PC-3 (cell line): ENCODE measurements around the gene CHIT1.

ENCODE experiments used
- CTCF ChIP-seq: fragments of 300-600 bp; sonication (generic); conservative IDR thresholded peaks from 2 replicates; pipeline ENCODE4 v1.5.1; 2017; ENCODE audit warnings: antibody characterized with exemption, low read depth, mild to moderate bottlenecking, low read length
- EZH2 ChIP-seq: fragments of 300-600 bp; sonication (generic); IDR thresholded peaks from one replicate; pipeline ENCODE4 v1.6.1; 2017; ENCODE audit warnings: antibody characterized with exemption, mild to moderate bottlenecking, low read length; ENCODE audit not compliant: unreplicated experiment
- EZH2phosphoT487 ChIP-seq: fragments of 300-600 bp; sonication (generic); IDR thresholded peaks from 2 replicates; pipeline ENCODE4 v1.6.1; 2018; ENCODE audit warnings: mild to moderate bottlenecking, antibody characterized with exemption, low read length, borderline replicate concordance

- no peak for TF ChIP-seq CTCF
- TF ChIP-seq EZH2: no peak
- no peak for TF ChIP-seq EZH2phosphoT487
Measured at GRCh38 chr1:203202431-203203245, 26.8 kb downstream of the CHIT1 start.
